HepG2 (cell line): ENCODE measurements around the gene COA3. TPM values are rescaled to one million over a fixed set of nuclear protein-coding genes. Genes with fewer than 3 reads are reported as not detected.

Source experiments
- ATM ChIP-seq: fragments of 450-650 bp; IDR thresholded peaks from 2 replicates; pipeline ENCODE4 v1.7.1; 2017; ENCODE audit warnings: mild to moderate bottlenecking, borderline replicate concordance
- BCL6 ChIP-seq: IDR thresholded peaks from 2 replicates; pipeline ENCODE4 v1.6.1; 2016; ENCODE audit warnings: missing genetic modification reagents, missing compliant biosample characterization
- EED ChIP-seq: sonication (generic); formaldehyde crosslinking; IDR thresholded peaks from 2 replicates; pipeline ENCODE4 v1.5.0; 2020; ENCODE audit warnings: mild to moderate bottlenecking, missing genetic modification reagents
- EHMT2 ChIP-seq: fragments of 200-600 bp; sonication (generic); IDR thresholded peaks from 2 replicates; pipeline ENCODE4 v1.7.0; 2017; ENCODE audit warnings: antibody characterized with exemption, low read depth, low read length, borderline replicate concordance
- GTF3A ChIP-seq: sonication (generic); formaldehyde crosslinking; conservative IDR thresholded peaks from 2 replicates; pipeline ENCODE4 v1.4.0; 2020; ENCODE audit warnings: mild to moderate bottlenecking, missing genetic modification reagents
- JDP2 ChIP-seq: sonication (generic); formaldehyde crosslinking; IDR thresholded peaks from 2 replicates; pipeline ENCODE4 v1.8.1; 2022; ENCODE audit warnings: missing genetic modification reagents, borderline replicate concordance
- MXI1 ChIP-seq: IDR thresholded peaks from 3 replicates; pipeline ENCODE4 v1.6.1; 2012; ENCODE audit warnings: low read depth, low read length, inconsistent platforms, borderline replicate concordance
- NR3C1 ChIP-seq: sonication (generic); formaldehyde crosslinking; IDR thresholded peaks from 2 replicates; pipeline ENCODE4 v1.4.0; 2020; ENCODE audit warnings: missing genetic modification reagents
- PAWR ChIP-seq: sonication (generic); formaldehyde crosslinking; IDR thresholded peaks from 2 replicates; pipeline ENCODE4 v1.4.0; 2020; ENCODE audit warnings: missing genetic modification reagents, mild to moderate bottlenecking, borderline replicate concordance
- PHF5A ChIP-seq: IDR thresholded peaks from one replicate; pipeline ENCODE4 v1.6.1; 2018; ENCODE audit warnings: low read depth, missing genetic modification reagents; ENCODE audit not compliant: unreplicated experiment
- RXRB ChIP-seq: IDR thresholded peaks from 2 replicates; pipeline ENCODE4 v1.6.1; 2016; ENCODE audit warnings: borderline replicate concordance, missing genetic modification reagents, missing compliant biosample characterization
- SOX6 ChIP-seq, 2 experiments: fragments of 450-650 bp in 1 of 2; sonication (generic) in 1 of 2; formaldehyde crosslinking in 1 of 2; IDR thresholded peaks; 2 replicates each; pipeline versions ENCODE4 v1.4.0 to v1.6.1; 2017 to 2020; ENCODE audit warnings: antibody characterized with exemption in 1 of 2, mild to moderate bottlenecking in 1 of 2, missing genetic modification reagents in 1 of 2
- TCF7 ChIP-seq: sonication (generic); IDR thresholded peaks from 2 replicates; pipeline ENCODE4 v1.6.1; 2016; ENCODE audit warnings: antibody characterized with exemption, low read depth
- TP53 ChIP-seq: sonication (generic); formaldehyde crosslinking; conservative IDR thresholded peaks from 2 replicates; pipeline ENCODE4 v1.4.0; 2020; ENCODE audit warnings: missing genetic modification reagents
- ZNF207 ChIP-seq: fragments of 450-650 bp; IDR thresholded peaks from 2 replicates; pipeline ENCODE4 v1.6.1; 2016; ENCODE audit warnings: antibody characterized with exemption, borderline replicate concordance
- ZNF331 ChIP-seq: sonication (generic); formaldehyde crosslinking; IDR thresholded peaks from 2 replicates; pipeline ENCODE4 v1.4.0; 2020; ENCODE audit warnings: missing genetic modification reagents
- ZNF335 ChIP-seq: sonication (generic); formaldehyde crosslinking; IDR thresholded peaks from 2 replicates; pipeline ENCODE4 v1.4.0; 2020; ENCODE audit warnings: missing genetic modification reagents
- ZNF446 ChIP-seq: sonication (generic); formaldehyde crosslinking; IDR thresholded peaks from 2 replicates; pipeline ENCODE4 v1.5.0; 2020; ENCODE audit warnings: mild to moderate bottlenecking, missing genetic modification reagents
- polyA plus RNA-seq, 8 experiments: library from polyadenylated mRNA; depleted of rRNA in 3 of 8; stranded (reverse) in 7 of 8; unstranded in 1 of 8; fragments of >200 nt; fragmentation: Illumina TruSeq in 4 of 8; extraction: Trizol in 4 of 8; gene quantifications; 2 replicates each; pipeline versions ENCODE4 v1.2.1 to v1.2.3, GENCODE V29; 2011 to 2016; ENCODE audit warnings: low read depth in 4 of 8, missing spikeins in 1 of 8, mixed read lengths in 1 of 8; ENCODE audit not compliant: insufficient read depth in 1 of 8
- total RNA-seq, 5 experiments: library from RNA; depleted of rRNA; stranded (reverse); fragments of >200 nt; fragmentation: Illumina TruSeq; extraction: Trizol; gene quantifications; 2 replicates each; pipeline ENCODE4 v1.2.3, GENCODE V29; 2016; ENCODE audit warnings: low read depth in 1 of 5
- TF ChIP-seq, protein P1 (sequence below): sonication (generic); formaldehyde crosslinking; IDR thresholded peaks from 2 replicates; pipeline ENCODE4 v1.4.0; 2020; ENCODE audit warnings: missing genetic modification reagents
- TF ChIP-seq, protein P2 (sequence below): IDR thresholded peaks from 2 replicates; pipeline ENCODE4 v1.6.1; 2012; ENCODE audit warnings: low read depth, low read length, improper control_type of control experiment
- TF ChIP-seq, protein P3 (sequence below): sonication (generic); formaldehyde crosslinking; IDR thresholded peaks from 2 replicates; pipeline ENCODE4 v1.8.0; 2022; ENCODE audit warnings: low read depth, missing genetic modification reagents
- TF ChIP-seq, protein P4 (sequence below): sonication (generic); formaldehyde crosslinking; IDR thresholded peaks from 2 replicates; pipeline ENCODE4 v1.5.0; 2020; ENCODE audit warnings: missing genetic modification reagents

Gene COA3
- total and polyA plus RNA-seq, 2 of the 13 experiments (the other 11 are each of a cell fraction or from before 2014, with no cell fraction given): 133 to 202 TPM

DNA sequence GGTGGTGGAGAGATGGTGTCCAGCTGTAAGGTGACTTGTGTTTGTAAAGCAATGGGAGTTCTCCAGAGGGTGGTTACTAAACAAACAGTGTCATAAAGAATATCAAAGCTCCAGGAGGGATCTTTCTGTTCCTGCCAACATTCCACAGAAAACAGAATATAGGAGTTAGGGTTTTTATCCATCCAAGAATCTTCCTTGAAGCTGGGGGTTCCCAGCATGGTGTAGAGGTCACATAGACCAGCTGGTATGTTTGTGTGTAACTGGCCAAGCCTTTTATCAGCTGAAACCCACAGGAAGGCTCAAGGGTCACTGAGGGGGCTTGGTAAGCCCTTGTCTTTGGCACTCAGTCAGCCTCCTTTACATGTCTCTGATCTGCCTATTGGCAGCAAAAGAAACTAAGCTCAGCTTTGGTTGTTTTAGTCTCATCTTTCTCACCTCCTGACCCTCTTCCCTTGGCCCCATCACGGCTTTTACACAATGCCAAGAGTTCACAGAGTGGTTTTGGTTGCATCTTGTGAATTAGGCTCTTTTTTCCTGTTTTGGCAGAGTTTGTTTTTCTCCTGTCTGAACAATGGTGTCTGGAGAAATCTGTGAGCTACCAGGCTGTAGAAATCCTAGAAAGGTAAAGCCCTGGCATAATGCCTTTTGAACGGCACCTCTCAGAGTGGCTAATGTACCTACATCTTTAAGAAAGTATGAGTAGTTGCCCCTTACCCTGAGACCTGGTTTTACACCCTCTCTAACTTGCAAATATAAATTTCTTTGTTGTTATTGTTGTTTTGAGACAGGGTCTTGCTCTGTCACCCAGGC is 4.8 kb upstream of the COA3 start (continued):
- no peak for TF ChIP-seq JDP2 (CRISPR knock-in tag)
- no peak for TF ChIP-seq PHF5A
- no peak for TF ChIP-seq PAWR (CRISPR knock-in tag)
- peak; percentile 31; the same call in 1 of the 2 replicates for TF ChIP-seq RXRB
- TF ChIP-seq EHMT2: no peak
- TF ChIP-seq MXI1: no peak
- no peak for TF ChIP-seq ATM
- no peak for TF ChIP-seq GTF3A (CRISPR knock-in tag)
- no peak for TF ChIP-seq ZNF446
- TF ChIP-seq, protein P1, sequence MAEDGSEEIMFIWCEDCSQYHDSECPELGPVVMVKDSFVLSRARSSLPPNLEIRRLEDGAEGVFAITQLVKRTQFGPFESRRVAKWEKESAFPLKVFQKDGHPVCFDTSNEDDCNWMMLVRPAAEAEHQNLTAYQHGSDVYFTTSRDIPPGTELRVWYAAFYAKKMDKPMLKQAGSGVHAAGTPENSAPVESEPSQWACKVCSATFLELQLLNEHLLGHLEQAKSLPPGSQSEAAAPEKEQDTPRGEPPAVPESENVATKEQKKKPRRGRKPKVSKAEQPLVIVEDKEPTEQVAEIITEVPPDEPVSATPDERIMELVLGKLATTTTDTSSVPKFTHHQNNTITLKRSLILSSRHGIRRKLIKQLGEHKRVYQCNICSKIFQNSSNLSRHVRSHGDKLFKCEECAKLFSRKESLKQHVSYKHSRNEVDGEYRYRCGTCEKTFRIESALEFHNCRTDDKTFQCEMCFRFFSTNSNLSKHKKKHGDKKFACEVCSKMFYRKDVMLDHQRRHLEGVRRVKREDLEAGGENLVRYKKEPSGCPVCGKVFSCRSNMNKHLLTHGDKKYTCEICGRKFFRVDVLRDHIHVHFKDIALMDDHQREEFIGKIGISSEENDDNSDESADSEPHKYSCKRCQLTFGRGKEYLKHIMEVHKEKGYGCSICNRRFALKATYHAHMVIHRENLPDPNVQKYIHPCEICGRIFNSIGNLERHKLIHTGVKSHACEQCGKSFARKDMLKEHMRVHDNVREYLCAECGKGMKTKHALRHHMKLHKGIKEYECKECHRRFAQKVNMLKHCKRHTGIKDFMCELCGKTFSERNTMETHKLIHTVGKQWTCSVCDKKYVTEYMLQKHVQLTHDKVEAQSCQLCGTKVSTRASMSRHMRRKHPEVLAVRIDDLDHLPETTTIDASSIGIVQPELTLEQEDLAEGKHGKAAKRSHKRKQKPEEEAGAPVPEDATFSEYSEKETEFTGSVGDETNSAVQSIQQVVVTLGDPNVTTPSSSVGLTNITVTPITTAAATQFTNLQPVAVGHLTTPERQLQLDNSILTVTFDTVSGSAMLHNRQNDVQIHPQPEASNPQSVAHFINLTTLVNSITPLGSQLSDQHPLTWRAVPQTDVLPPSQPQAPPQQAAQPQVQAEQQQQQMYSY: no peak
- TF ChIP-seq SOX6 (IDR thresholded peaks at IDR 0.05): no peak
- peak; percentile 66 for TF ChIP-seq SOX6 (CRISPR knock-in tag; IDR thresholded peaks at IDR 0.05)
- 0 out of 2 replicates have a peak, but pooled peaks have one; percentile 52 for TF ChIP-seq TP53 (CRISPR knock-in tag)
- TF ChIP-seq ZNF331 (CRISPR knock-in tag): peak; percentile 46; the same call in 1 of the 2 replicates
- TF ChIP-seq EED (CRISPR knock-in tag): no peak
- TF ChIP-seq, protein P2, sequence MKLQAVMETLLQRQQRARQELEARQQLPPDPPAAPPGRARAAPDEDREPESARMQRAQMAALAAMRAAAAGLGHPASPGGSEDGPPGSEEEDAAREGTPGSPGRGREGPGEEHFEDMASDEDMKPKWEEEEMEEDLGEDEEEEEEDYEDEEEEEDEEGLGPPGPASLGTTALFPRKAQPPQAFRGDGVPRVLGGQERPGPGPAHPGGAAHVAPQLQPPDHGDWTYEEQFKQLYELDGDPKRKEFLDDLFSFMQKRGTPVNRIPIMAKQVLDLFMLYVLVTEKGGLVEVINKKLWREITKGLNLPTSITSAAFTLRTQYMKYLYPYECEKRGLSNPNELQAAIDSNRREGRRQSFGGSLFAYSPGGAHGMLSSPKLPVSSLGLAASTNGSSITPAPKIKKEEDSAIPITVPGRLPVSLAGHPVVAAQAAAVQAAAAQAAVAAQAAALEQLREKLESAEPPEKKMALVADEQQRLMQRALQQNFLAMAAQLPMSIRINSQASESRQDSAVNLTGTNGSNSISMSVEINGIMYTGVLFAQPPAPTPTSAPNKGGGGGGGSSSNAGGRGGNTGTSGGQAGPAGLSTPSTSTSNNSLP: no peak
- TF ChIP-seq, protein P3, sequence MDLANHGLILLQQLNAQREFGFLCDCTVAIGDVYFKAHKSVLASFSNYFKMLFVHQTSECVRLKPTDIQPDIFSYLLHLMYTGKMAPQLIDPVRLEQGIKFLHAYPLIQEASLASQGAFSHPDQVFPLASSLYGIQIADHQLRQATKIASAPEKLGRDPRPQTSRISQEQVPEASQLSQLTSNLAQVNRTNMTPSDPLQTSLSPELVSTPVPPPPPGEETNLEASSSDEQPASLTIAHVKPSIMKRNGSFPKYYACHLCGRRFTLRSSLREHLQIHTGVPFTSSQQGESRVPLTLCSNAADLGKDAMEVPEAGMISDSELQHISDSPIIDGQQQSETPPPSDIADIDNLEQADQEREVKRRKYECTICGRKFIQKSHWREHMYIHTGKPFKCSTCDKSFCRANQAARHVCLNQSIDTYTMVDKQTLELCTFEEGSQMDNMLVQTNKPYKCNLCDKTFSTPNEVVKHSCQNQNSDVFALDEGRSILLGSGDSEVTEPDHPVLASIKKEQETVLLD: no peak
- 0 out of 2 replicates have a peak, but pooled peaks have one; percentile 22 for TF ChIP-seq TCF7
- TF ChIP-seq ZNF207: no peak
- peak; percentile 2; the same call in 1 of the 2 replicates for TF ChIP-seq ZNF335
- TF ChIP-seq, protein P4, sequence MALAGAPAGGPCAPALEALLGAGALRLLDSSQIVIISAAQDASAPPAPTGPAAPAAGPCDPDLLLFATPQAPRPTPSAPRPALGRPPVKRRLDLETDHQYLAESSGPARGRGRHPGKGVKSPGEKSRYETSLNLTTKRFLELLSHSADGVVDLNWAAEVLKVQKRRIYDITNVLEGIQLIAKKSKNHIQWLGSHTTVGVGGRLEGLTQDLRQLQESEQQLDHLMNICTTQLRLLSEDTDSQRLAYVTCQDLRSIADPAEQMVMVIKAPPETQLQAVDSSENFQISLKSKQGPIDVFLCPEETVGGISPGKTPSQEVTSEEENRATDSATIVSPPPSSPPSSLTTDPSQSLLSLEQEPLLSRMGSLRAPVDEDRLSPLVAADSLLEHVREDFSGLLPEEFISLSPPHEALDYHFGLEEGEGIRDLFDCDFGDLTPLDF: no peak
- TF ChIP-seq BCL6 (CRISPR knock-in tag): peak; percentile 87
- no peak for TF ChIP-seq NR3C1 (CRISPR knock-in tag)
